Activated CD4-positive, alpha-beta T cell treated with anti-CD3 and anti-CD28 coated beads, Interleukin-2, amount 10 ng/mL, durations not matched to agents 7 days and 5 days (primary cell): Measurements from ENCODE around the gene TFAP2D. TPM values are rescaled to one million over a fixed set of nuclear protein-coding genes. Genes with fewer than 3 reads are reported as not detected.

Experiments used
- CTCF ChIA-PET: fragments of 350-600 bp; sonication (Branson Sonifier 250); formaldehyde crosslinking; loops from one replicate; lab custom pipeline; 2021; ENCODE audit warnings: antibody characterized with exemption; lab: Charles Lee
- POLR2A ChIA-PET: fragments of 350-600 bp; sonication (Branson Sonifier 250); formaldehyde crosslinking; loops from one replicate; lab custom pipeline; 2021; ENCODE audit warnings: antibody characterized with exemption; lab: Charles Lee
- DNase-seq: peaks from one replicate; pipeline ENCODE4 v3.0.0-alpha.2; 2020
- H3K27ac Mint-ChIP-seq: one replicate; pipeline ENCODE4 v1.8.0; 2021; ENCODE audit warnings: mild to moderate bottlenecking, moderate library complexity, mixed read lengths
- H3K27me3 Mint-ChIP-seq: one replicate; pipeline ENCODE4 v1.8.0; 2021; ENCODE audit warnings: mixed read lengths
- H3K36me3 Mint-ChIP-seq: one replicate; pipeline ENCODE4 v1.8.0; 2021; ENCODE audit warnings: low read depth, mixed read lengths
- H3K4me1 Mint-ChIP-seq: one replicate; pipeline ENCODE4 v1.8.0; 2021; ENCODE audit warnings: mixed read lengths
- H3K4me3 Mint-ChIP-seq: one replicate; pipeline ENCODE4 v1.8.0; 2021; ENCODE audit warnings: mild to moderate bottlenecking, moderate library complexity, mixed read lengths
- H3K9me3 Mint-ChIP-seq: one replicate; pipeline ENCODE4 v1.8.0; 2021; ENCODE audit warnings: mixed read lengths
- total RNA-seq, 2 experiments: library from RNA; stranded (reverse); gene quantifications; one replicate each; pipeline ENCODE4 v1.2.3, GENCODE V29; 2021

Gene TFAP2D
- not detected for total RNA-seq

DNA sequence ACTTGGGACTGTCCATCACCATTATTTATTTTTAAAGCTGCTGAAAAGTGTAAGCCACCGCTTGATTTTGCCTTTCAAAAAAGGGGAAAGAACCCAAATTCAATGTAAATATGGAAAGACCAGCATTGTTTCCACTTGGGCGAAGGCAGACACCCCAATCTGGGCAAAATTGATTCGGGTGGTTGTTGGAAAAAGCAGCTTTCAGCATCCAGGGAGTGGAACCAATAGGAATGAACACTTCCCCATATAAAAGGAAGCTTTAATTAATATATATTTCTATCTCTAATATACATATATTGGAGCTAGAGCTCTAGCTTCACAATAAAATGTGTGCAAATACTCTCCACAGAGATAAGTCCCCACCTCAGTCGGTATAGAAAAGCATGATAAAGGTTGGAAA, at the start of gene TFAP2D:
TSS of gene TFAP2D (plus strand) at position 301 of the 400 bp plus-strand sequence. CDS start 530 bp downstream, outside the sequence.
- Mint-ChIP-seq H3K36me3 (peaks cover 4% of the 10 kb centered on the region), H3K4me1 (peaks cover 2% of the 10 kb centered on the region), H3K27me3 (peaks cover 79% of the 10 kb centered on the region), H3K4me3 (no peak within 1 kb of the TSS), H3K27ac (peak within 1 kb of the TSS; percentile 22), H3K9me3 (no peaks in the 10 kb centered on the region)
- no peak for DNase-seq
- POLR2A ChIA-PET = no interaction called here
- CTCF ChIA-PET = interaction anchor here (0.7 kb wide), 1 partner anchor 10 kb away, joined by 3 read pairs; no protein-coding TSS in a partner anchor

DNA sequence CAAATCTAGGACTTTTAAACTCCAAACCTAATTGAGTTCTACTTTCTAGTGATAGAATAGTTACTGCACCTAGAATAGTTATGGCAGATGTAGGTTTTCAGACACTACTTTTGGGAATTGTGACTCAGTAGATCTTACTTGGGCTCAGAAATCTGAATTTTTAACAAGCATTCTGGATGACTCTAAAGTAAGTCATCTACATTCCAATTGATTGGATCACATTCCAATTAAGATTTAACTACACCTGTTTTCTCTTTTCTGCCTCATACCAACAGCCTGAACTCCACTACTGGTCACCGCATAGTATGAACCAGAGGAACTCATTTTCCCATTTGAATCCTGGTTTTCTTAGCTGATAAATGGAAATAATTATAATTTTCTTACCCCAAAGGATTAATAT, 49.5 kb upstream of the TFAP2D start:
- POLR2A ChIA-PET = no interaction called here
- no peaks in the 10 kb centered on the region for H3K9me3 Mint-ChIP-seq
- H3K4me3 Mint-ChIP-seq = no peak overlapping the region
- CTCF ChIA-PET = no interaction called here
- H3K4me1 Mint-ChIP-seq = no peaks in the 10 kb centered on the region
- no peak overlapping the region for H3K27ac Mint-ChIP-seq
- DNase-seq = no peak
- no peaks in the 10 kb centered on the region for H3K36me3 Mint-ChIP-seq
- no peaks in the 10 kb centered on the region for H3K27me3 Mint-ChIP-seq

DNA sequence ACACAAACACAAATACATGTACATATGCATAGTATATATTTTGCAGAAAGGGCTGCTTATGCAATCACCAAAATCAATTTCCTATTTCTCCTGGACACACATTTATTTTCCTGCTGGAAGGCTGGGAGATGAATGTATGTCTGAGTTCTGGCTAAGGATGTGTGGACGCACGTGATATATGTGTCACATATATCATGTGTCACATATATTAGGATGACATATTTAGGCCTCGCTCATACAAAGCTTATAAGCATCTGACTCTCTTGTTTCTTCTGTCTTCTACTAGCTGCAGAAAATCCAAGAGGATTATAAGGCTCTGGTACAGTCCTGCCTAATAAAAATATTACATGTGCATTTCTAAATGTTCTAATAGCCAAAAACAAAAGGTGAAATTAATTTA, 47.2 kb upstream of the TFAP2D start:
- Mint-ChIP-seq H3K27ac (no peak overlapping the region), H3K9me3 (no peaks in the 10 kb centered on the region), H3K27me3 (no peaks in the 10 kb centered on the region), H3K4me3 (no peak overlapping the region), H3K36me3 (no peaks in the 10 kb centered on the region), H3K4me1 (no peaks in the 10 kb centered on the region)
- DNase-seq = no peak
- ChIA-PET POLR2A (interaction anchor here (0.6 to 1.1 kb wide), 2 partner anchors 11 to 1719 kb away, joined by 5 read pairs; no protein-coding TSS in a partner anchor), CTCF (no interaction called here)

- CTCF ChIA-PET = no interaction called here
- H3K27me3 Mint-ChIP-seq = no peaks in the 10 kb centered on the region
- no peak for DNase-seq
- H3K9me3 Mint-ChIP-seq = no peaks in the 10 kb centered on the region
- POLR2A ChIA-PET = no interaction called here
- H3K36me3 Mint-ChIP-seq = no peaks in the 10 kb centered on the region
- no peak overlapping the region for H3K4me3 Mint-ChIP-seq
- H3K27ac Mint-ChIP-seq = no peak overlapping the region
- H3K4me1 Mint-ChIP-seq = no peaks in the 10 kb centered on the region
These were observed 32.0 kb upstream of the TFAP2D start for GRCh38 chr6:50681213-50681824.

GRCh38 chr6:50689210-50689609, 24.1 kb upstream of the TFAP2D start:
- no peaks in the 10 kb centered on the region for H3K36me3 Mint-ChIP-seq
- no peak overlapping the region for H3K27ac Mint-ChIP-seq
- H3K4me1 Mint-ChIP-seq = no peaks in the 10 kb centered on the region

DNA sequence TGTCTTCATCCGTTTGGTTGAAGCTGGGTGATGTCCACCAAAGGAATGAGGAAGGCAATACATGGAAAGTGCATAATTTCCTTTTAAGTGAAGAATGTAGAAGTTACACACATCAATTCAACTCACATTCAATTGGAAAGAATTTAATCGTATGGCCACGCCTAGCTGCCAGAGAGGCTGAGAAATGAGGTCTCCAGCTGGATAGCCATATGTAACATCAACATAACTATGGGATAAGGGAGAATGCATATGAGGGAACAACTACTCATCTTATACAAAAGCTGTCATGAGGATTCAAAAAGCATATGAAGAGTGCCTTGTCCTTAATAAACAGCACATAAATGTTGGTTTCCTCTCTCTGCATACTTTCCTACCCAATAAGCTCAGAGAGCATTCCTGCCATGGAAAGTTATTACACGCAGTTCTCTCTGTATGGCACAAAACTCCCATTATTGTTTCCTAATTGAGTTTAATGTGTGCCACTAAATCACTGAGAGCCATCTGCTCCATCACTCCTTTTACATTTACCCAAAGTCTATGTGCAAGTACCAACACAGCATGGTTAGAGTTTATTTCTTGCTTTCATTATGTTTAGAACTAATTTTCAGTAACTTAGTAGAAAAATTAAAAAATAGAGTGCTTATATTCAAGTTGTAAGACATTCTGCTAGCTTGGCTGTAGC, 21.4 kb upstream of the TFAP2D start:
- DNase-seq = no peak
- no peaks in the 10 kb centered on the region for H3K36me3 Mint-ChIP-seq
- POLR2A ChIA-PET = no interaction called here
- no peaks in the 10 kb centered on the region for H3K4me1 Mint-ChIP-seq
- H3K9me3 Mint-ChIP-seq = no peaks in the 10 kb centered on the region
- H3K27me3 Mint-ChIP-seq = no peaks in the 10 kb centered on the region
- H3K27ac Mint-ChIP-seq = no peak overlapping the region
- CTCF ChIA-PET = interaction anchor here (0.6 to 0.7 kb wide), 3 partner anchors 81 to 1181 kb away, joined by 3 to 5 read pairs (median 4); no protein-coding TSS in a partner anchor
- no peak overlapping the region for H3K4me3 Mint-ChIP-seq

More at GRCh38 chr6:50689210-50689609, 24.1 kb upstream of the TFAP2D start:
- no peaks in the 10 kb centered on the region for H3K27me3 Mint-ChIP-seq
- POLR2A ChIA-PET = no interaction called here
- CTCF ChIA-PET = no interaction called here
- H3K9me3 Mint-ChIP-seq = no peaks in the 10 kb centered on the region
- DNase-seq = no peak
- H3K4me3 Mint-ChIP-seq = no peak overlapping the region

DNA sequence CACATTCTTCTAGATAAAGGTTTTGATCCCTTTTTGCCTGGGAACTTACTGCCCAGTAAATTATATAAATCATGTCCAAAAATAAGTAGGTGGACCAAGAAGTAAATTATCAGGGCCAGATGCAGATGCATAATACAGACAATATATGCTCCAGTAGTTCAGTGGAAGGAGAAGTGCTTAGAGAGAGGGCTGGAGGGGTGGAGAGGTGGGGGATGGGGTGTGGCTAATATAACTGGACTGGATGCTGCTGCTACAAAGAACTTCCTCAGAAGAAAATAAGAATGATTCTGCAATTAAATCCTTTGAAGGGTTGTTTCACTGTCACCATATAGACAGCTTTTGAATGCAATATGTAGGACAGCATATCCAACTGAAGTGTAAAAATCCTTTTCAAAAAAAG, 14.8 kb upstream of the TFAP2D start:
- CTCF ChIA-PET = no interaction called here
- no peak for DNase-seq
- POLR2A ChIA-PET = no interaction called here
- Mint-ChIP-seq H3K4me1 (no peaks in the 10 kb centered on the region), H3K27ac (no peak overlapping the region), H3K36me3 (no peaks in the 10 kb centered on the region), H3K27me3 (no peaks in the 10 kb centered on the region), H3K4me3 (no peak overlapping the region), H3K9me3 (no peaks in the 10 kb centered on the region)

DNA sequence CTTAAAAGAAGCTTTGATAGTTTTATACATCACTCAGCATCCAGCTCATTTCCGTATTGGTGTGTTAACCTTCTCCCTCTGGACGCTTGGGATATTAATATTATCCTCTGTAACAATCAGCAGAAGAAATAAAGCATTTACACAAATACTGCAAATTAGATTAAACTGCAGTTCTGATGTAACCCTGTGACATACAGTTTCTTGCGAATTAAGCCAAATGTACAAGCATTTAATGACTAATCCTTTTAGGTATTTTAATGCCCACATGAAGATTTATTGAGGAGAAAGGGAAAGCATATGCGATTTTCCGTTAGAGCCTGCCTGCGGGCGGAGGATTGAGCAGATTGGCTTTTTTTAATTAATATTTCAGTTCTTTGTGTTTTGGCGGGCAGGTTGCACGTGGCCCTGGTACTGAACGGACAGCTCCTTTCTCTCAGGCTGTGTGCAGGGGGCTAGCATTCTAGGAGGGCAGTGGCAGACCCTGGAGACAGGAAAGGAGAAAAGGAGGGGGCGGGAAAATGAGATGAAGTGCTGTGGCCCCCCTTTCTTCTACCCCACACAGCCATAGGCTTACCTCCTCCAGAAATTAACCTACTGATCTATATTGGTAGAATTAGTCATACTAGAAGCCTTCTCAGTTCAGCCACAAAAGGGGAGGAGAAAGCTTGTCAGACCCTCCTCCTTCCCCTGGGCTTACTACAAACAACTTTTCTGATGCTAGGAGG, 14.1 kb upstream of the TFAP2D start:
- H3K9me3 Mint-ChIP-seq = no peaks in the 10 kb centered on the region
- no peak overlapping the region for H3K4me3 Mint-ChIP-seq
- ChIA-PET CTCF (no interaction called here), POLR2A (no interaction called here)
- no peak overlapping the region for H3K27ac Mint-ChIP-seq
- DNase-seq = no peak
- H3K36me3 Mint-ChIP-seq = no peaks in the 10 kb centered on the region
- no peaks in the 10 kb centered on the region for H3K27me3 Mint-ChIP-seq
- H3K4me1 Mint-ChIP-seq = no peaks in the 10 kb centered on the region

- Mint-ChIP-seq H3K27me3 (peaks cover 51% of the 10 kb centered on the region), H3K9me3 (no peaks in the 10 kb centered on the region), H3K36me3 (no peaks in the 10 kb centered on the region), H3K4me3 (no peak overlapping the region), H3K27ac (no peak overlapping the region), H3K4me1 (no peaks in the 10 kb centered on the region)
- POLR2A ChIA-PET = no interaction called here
- DNase-seq = no peak
- CTCF ChIA-PET = no interaction called here
These were observed 6.8 kb upstream of the TFAP2D start for GRCh38 chr6:50706575-50706974.

DNA sequence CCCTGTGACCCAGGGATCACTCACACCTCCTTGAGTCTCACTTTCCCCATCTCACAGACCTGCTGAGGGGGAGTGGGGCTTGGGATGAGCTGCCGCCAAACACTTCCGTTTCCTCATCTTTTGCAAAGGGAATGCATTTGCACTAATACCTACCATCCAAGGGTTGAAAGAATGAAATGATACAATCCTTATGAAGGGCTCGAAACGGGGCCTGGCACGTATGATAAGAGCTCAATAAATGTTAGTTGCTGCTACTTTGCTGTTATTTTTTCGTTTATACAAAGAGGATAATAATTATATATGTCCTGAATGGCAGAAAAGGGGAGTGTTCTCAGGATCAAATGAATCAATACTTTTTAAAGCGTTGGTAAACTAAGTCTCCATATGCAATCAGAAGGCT, 6.1 kb upstream of the TFAP2D start:
- POLR2A ChIA-PET = no interaction called here
- H3K27ac Mint-ChIP-seq = no peak overlapping the region

DNA sequence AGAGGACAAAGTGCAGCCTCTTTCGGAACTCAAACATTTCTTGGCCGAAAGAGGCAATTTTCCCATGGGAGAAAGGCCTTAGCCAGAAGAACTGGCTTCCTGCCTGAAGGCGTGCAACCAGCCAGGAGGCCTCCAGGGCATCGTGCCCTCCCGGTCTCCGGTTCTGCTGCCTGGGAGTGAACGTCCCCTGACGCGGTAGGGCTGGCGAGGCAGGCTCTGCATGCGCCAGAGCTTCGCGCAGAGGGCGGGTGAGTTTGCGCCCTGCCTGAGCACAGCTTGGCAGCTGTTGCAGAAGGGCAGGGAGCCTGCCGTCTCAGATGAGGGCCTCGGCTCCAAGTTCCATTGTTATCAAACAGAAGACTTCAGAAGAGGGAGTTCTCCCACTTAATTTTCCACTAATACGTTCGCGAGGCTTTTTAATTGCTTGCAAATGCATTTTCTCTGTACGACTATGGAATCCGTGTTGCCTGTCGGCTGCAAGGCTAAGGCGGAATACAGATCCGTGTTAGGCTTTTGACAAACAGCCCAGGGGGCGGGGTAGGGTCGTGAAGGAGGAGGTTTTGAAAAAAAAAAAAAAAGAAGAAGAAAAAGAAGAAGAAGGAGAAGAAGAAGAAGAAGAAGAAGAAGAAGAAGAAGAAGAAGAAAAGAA, 5.5 kb upstream of the TFAP2D start:
- ChIA-PET CTCF (no interaction called here), POLR2A (no interaction called here)
- H3K4me3 Mint-ChIP-seq = no peak overlapping the region
- peaks cover 61% of the 10 kb centered on the region for H3K27me3 Mint-ChIP-seq
- H3K9me3 Mint-ChIP-seq = no peaks in the 10 kb centered on the region
- H3K36me3 Mint-ChIP-seq = no peaks in the 10 kb centered on the region
- no peak for DNase-seq
- H3K4me1 Mint-ChIP-seq = no peaks in the 10 kb centered on the region
- no peak overlapping the region for H3K27ac Mint-ChIP-seq

More for the DNA sequence above, 6.1 kb upstream of the TFAP2D start:
- Mint-ChIP-seq H3K36me3 (no peaks in the 10 kb centered on the region), H3K9me3 (no peaks in the 10 kb centered on the region), H3K4me3 (no peak overlapping the region), H3K27me3 (peaks cover 57% of the 10 kb centered on the region), H3K4me1 (no peaks in the 10 kb centered on the region)
- CTCF ChIA-PET = no interaction called here
- no peak for DNase-seq

GRCh38 chr6:50708664-50709365, 4.5 kb upstream of the TFAP2D start:
- ChIA-PET CTCF (no interaction called here), POLR2A (no interaction called here)
- Mint-ChIP-seq H3K36me3 (no peaks in the 10 kb centered on the region), H3K4me3 (no peak overlapping the region), H3K9me3 (no peaks in the 10 kb centered on the region), H3K27ac (no peak overlapping the region), H3K27me3 (peaks cover 70% of the 10 kb centered on the region), H3K4me1 (no peaks in the 10 kb centered on the region)
- DNase-seq = no peak
